OCI-LY1 (cell line): Measurements from ENCODE around the gene ARHGAP28.

Experiments
- CTCF ChIP-seq: fragments of 200-600 bp; sonication (generic), shearing (Covaris generic); IDR thresholded peaks from 2 replicates; pipeline ENCODE4 v1.5.1; 2017; ENCODE audit warnings: mild to moderate bottlenecking, antibody characterized with exemption, low read length, moderate library complexity, mixed read lengths
- EZH2 ChIP-seq: fragments of 200-600 bp; sonication (generic), shearing (Covaris generic); IDR thresholded peaks from 2 replicates; pipeline ENCODE4 v1.8.0; 2017; ENCODE audit warnings: borderline replicate concordance, mixed run types, mild to moderate bottlenecking, antibody characterized with exemption, low read length, moderate library complexity, mixed read lengths

GRCh38 chr18:6959110-6959509 lies 229.6 kb downstream of the ARHGAP28 start:
- TF ChIP-seq CTCF (no peak), EZH2 (no peak)
